ENCODE results near the gene PPP1R9A.

PPP1R9A gene

DNA sequence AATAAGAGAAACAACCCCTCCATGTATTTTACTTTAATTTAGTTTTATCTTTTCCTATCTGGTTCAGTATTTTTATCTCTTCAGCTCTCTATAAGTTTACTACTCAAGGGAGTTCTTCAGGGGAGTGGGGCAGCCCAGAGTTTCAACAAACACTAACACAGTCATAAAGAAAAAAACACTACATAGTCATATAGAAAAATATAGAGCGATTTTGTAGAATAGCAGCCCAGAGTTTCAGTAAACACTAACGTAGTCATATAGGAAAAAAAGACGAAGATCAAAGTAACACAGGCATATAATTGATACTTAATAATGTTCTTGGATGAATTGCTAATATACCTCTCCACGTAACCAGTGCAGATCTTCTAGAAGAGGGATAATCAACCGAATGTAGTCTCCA lies 362.2 kb downstream of the PPP1R9A start:
- no peak for DNase-seq

DNA sequence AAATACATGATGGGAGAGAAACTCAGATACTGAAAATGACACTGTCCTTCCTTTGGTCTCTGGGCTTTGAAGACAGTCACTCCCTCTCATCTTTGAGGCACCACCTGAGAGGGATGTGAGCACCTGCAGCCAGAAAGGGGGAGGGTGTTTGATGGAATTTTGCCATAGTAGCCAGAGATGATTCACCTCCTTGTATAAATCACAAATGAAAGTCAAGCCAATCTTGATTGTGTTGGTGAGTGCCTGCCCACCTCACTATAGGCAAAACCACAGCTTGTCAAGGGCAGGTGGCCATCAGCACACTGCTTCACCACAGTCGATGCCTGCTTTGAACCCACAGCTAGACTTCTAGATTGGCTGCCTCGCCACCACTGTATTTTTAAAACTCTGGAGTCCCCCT lies 368.7 kb downstream of the PPP1R9A start:
- no peak for DNase-seq

DNA sequence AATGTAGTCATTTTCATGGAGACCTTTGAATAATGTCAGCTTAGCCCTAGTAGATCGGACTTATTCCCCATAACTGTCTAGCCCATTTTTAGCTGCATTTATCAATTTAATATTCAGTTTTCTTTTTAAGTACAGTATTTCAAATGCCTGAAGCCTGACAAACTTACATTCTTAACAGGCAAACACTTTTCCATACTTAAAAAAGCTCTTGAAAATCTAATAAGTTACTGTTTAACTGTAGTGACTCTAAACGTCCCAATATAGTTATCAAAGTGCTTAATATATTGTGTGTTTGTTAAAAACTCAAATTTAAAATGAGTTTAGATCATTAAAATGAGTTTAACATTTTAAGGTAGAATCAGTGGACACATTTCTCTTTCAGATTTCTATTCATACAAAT lies 372.0 kb downstream of the PPP1R9A start:
- no peak for DNase-seq

DNA sequence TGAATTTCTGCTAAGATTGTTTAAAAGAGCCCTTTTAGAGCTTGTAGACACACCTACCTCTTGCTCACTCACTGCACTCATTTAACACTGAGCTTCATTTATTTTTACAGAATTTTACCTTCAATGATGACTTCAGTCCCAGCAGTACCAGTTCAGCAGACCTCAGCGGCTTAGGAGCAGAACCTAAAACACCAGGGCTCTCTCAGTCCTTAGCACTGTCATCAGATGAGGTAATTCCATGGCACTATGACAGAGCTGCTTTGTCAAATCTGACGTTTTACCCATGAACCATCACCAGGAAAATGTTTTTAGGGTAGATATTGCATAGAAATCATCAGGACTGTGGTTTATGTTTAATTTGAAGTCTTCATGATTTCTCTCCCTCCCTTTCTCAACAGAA lies 378.7 kb downstream of the PPP1R9A start:
- no peak for DNase-seq

DNA sequence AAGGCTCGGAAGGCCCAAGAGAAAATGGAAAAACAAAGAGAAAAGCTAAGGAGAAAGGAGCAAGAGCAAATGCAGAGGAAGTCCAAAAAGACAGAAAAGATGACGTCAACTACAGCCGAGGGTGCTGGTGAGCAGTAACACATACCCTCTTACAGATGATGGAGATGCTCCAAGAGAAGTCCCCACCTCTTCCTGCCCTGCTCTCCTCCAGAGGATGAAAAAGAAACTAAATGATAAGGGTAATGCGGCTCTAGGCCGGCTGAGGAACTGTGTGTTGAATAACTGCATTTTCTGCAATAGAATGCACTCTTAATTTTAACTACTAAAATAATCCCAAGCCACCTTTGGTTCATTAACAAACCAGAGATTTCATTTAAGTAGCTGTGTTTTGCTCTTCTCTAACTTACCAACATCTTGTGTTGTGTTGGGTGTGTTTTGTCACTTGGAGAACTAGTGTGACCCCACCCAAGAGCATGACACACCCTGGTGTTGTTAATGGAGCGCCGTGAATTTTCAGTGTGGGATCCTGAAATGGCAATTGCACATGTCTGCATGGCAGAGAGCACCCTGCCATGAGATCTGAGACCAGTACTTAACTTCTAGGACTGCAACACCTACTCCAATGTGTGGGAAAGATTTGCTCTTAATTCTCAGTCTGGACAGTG lies 382.9 kb downstream of the PPP1R9A start:
- no peak for DNase-seq

DNA sequence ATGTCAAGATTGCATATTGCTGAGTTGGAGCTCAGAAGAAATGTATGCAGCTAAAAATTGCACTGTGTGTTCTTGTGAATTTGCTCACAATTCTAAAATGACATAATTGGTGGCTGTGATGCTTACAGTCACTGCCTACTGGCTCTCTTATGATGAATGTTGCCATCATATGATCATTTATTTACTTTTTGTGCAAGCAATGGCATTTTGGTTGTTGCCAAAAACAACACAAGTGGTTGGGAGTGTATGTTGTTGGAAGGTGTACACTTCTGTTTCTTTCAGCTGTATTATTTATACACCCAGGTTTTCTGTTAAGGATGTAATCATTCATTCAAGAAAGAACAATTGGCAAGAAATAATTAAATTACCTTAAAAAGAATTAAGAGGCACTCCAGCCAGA lies 388.0 kb downstream of the PPP1R9A start:
- no peak for DNase-seq

DNA sequence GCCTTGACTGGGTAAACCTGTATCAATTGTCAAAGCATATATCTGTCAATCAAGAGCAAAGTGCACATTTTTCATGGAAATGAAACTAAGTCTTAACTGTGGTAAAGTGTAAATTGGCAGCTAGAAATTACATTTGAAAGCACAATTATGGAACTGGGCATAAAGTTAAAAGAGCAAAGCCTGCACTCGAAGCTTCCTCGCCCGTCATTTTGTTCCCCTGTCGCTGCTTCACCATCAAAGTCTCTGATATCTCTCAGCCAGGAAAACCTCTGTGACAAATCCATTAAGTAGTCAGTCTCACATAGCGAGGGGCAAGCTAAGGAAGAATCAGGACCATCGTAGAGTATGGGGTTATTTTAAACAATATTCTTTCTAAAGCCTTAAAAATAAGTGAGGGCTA lies 389.1 kb downstream of the PPP1R9A start:
- no peak for DNase-seq

DNA sequence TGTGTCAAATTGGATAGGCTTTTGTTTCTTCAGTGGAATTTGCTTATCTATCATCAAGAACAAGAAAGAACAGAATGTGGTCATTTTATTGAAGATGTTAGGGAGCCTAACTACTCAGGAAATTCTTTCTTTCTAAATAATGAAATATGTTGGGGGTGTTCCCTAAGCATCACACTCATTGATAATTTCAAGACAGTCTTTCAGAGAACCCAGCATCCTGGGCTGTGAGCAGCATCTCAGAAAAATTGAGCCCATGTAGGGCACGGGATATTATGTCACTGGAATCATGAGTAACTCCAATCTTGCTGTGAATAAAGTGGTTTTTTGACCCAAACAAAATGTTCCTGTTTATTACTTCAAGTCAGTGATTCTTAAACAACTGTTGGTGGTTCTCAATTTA lies 389.6 kb downstream of the PPP1R9A start:
- no peak for DNase-seq

DNA sequence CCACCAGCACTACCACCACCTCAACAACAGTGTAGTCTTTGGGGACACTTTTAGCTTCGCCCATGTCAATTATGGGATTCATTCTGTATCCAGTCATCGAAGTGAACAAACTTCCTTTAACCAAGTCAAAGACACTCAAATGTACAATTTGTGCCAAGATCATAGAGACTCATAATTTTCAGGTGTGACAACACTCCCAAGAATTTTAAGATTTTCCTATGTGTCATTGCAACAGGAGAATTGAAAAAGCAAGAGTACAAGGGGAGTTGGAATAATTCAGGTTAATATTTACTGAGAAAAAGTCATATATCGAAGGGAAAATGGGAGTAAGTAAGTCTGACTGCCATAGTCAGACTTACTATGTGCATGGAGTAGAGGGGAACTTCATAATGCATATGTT lies 390.7 kb downstream of the PPP1R9A start:
- no peak for DNase-seq

DNA sequence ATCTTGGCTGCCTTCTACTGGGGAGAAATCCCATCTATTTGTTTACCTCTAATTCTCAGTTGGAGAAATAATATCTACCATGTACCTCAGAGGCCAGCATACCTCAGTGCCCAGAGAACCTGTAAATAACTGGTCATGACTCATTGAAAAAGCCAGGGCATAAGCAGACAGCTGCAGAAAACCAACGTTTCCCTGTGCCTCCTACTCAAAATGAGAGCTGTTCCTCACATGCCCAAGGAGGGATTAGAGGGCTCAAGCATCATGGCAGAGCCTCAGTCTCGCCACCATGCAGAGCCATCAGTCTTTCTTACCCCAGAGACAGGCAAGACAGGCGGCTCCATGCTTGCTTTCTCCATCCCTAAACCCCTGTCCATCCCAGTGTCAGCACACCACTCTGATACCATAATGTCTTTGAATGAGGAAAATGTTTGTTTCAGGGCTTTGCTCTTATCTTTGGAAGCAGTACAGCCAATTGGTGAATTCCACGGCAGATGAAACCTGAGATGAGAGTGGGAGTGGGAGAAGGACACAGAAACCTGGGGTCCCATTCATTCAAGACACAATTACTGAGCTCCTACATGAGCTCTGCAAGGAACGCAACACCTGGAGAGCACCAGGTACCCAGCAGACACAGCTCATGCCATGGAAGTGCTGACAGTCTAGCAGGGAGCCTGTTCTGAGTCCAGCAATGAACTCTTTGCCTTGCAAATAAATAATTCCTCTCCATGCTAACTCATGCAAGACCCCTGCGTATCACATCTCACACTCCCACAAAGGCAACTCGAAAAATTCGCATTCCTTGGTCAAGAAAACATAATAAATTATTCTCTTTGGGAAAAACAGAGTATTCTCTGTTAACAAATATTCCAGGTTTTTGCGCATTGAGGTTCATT lies 395.9 kb downstream of the PPP1R9A start:
- no peak for DNase-seq

DNA sequence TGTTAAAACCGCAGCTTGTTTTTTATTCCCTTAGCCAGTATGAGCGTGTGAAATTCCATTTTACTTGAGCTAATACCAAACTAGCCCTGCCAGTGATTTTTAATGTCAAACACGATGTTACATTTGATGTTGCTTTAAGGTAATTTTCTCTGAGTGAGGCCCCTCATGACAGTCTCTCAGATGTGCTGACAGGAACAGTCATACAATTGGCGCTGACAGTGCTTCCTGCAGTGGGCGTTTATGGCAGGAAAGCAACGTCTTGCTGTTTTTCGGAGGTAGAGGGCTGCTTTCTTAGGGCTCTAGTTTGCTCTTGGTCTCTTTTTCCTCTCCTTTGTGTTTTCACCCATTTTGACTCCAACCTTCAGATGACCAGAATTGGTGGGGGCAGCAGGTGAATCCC lies 397.6 kb downstream of the PPP1R9A start:
- DNase-seq, result no peak

DNA sequence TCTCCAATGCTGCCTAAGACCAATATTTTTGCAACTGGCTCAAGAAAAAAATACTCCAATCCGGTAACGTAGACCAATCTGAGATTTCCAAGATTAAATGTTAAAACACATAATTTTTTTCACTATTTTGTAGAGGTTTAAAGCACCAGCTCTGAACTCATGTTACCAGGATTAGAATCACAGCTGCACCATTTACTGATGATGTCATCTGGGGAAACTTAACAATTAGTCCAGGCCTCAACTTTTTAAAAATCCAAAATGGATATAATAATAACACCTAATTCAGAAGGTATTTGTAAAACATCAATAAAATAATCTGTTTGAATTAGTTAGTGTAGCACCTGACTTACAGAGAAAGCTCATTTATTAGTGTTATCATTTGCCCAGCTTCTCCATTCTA lies 402.6 kb downstream of the PPP1R9A start:
- no peak for DNase-seq

DNA sequence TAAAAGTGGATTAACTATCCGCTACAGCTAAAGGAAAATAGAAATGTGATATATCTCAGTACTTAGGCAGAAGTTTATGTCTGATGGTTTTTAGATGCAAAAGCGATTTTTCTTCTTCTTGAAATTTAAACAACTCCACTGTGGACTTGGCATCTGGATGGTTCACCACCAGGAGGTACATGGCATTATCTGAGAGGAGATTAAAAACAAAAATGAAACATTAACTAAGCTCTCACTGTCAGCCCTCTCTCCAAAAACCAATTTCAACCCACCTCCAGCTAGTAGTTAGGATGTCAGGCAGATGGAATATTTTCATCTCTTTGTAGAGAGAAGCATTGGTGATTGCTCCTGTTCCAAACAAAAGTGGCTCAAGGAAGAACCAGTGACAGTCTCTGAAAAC lies 404.0 kb downstream of the PPP1R9A start:
- no peak for DNase-seq

DNA sequence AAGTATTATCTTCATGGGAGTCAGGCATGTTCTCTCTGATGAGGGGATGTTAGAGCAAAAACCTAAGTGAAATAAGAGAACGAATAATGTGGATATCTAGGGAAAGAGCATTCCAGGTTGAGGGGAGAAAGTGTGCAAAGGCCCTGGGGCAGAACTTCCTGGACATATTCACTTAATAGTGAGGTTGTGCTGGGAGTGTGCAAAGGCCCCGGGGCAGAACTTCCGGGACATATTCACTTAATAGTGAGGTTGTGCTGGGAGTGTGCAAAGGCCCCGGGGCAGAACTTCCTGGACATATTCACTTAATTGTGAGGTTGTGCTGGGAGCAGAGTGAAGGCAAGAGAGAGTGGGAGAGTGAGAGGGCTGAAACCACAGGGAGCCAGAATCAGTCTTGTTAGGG lies 405.2 kb downstream of the PPP1R9A start:
- no peak for DNase-seq

DNA sequence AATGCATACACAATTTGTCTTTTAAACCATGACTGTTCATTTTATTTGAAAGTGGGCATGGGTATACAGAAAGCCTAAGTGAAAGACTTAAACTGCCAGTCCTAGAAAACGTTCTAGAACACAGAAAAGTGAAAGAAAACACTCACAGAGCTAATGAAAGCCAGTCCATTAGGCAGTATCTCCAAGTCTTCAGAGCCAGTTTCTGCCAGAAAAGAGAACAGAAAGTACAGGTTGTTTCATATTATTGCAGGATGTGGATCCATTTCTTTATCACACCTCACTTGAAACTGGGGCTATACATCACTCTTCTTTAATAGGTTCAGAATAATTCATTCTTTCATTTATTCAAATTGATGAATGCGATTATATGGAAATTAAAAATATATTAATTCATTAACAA lies 409.2 kb downstream of the PPP1R9A start:
- DNase-seq, result no peak

DNA sequence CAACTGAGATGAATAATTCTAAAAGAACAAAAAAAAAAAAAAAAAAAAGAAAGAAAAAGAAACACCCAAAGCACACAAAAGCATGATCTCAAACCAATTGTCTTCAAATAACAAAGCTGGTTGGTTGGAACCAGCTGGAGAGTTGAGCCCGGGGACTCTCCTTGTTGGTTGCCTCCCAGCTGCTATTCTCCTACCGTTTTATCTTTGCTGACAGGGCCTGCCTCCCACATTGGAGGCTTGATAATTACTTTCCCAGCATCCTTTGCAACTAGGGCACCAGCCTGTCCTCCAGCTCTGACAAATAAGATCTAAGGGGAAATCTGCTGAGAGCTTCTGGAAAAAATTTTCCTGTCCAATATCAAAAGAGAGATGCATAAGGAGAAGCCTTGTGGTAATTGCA lies 410.2 kb downstream of the PPP1R9A start:
- peak; percentile 52 for DNase-seq

DNA sequence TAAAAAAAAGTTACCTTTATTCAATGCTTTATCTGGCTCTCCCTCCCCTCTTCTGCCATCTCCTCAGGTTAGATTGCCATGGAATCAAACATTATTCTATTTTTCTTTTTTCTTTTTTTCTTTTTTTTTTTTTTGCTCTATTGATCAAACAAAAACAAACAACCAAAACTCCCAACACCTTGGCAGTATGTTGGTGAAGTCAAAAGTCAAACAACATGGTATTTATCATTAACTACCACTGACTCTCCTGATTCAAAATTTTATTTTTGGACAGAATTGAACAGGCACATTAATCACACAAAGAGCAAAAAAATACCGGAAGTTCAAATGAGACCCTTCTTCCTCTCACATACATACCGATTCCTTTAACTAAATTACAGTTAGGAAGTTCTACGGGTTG lies 410.6 kb downstream of the PPP1R9A start:
- no peak for DNase-seq

DNA sequence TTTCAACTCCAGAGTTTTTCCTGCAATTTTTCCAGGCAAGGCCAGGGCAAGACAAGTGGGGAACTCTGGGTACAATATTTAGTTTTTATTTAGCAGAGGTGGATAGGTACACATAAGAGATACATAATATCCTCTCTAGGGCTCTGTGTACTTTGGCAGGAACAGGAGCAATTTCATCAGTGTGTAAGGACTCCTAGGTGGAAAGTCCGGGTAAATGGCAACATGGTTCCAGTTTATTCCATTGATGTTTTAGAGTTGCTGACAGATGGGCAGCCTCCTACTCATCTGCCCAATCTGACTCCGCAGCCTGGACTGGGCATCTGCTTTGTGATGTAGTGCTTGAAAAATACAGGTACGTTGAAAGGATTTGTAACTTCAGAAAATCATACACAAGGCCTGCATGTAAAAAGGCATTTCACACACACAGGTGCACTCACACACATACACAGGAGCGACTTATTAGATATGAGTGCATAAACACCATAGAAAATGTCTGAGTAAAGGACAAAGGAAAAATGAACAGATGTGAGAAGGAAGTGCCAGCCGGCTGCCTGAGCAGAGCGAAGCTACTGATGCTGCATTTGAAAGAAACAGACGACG lies 411.2 kb downstream of the PPP1R9A start:
- DNase-seq, result peak; percentile 96

DNA sequence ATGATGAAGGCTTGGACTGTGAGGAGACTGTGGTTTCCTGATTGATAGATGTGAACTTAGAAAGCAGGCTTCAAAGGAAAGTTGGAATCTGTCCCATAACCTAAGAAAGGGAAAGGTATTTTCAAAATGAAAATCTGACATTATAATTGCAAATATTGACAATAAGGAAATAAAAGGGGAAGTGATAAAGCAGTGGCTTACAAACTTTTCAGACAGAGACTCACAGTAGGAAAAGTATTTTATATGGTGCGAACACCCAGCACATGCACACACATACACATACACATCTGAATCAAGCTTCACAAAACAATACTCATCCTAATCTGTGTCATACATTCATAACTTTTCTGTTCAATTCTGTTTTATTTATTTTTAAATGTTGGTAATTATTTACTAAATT lies 412.2 kb downstream of the PPP1R9A start:
- no peak for DNase-seq

DNA sequence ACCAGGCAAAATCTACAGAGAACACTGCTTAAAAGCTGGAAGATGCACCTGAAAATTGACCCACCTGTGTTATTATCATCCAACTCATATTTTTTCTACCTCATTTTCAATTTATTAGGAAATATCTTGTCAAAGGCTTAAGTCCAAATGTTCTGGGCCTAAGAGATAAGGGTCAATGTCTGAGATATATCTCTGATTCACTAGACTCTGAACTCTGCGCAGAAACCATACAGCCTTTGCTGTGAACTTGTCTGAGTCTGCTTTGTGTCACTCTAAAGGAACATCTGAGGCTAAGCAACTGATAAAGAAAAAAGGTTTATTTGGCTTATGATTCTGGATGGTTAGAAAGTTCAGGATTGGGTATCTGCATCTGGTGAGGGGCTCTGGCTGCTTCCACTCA lies 413.3 kb downstream of the PPP1R9A start:
- no peak for DNase-seq

DNA sequence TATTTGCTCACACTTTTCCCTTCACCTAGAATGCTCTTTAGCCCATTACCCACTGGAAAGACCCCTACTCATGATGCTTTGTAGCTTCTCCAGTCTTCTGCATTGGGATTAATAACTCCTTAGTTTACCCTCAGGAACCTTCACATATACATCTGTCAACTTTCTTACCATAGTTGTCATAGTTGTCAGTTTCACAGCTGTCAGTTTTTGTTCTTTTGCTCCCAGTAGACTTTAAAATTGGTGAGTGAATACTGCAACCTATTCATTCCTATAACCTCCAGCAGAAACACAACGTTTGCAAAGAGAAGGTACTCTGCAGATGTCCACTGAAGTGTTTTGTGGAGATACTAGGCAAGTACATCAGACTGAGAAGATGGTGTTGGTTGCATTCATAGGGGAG lies 414.3 kb downstream of the PPP1R9A start:
- DNase-seq, result no peak

DNA sequence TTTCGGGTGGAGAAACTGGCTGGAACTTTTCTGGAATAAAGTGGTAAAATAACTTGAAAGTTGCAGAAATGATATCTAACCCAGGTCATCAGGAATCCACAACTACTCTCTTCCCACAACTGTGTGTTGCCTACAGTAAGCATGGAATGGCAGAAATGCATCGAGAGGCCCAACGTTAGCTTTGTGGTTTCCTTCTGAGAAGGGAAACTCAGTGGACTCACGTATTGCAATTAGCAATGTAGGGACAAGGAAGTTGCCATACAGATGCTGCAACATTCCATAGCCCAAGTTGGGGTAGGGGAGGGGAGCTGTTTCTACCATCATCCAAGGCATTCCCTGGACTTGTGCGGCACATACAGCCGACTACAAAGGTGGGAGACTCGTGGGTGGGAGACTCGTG lies 415.0 kb downstream of the PPP1R9A start:
- DNase-seq, result no peak

DNA sequence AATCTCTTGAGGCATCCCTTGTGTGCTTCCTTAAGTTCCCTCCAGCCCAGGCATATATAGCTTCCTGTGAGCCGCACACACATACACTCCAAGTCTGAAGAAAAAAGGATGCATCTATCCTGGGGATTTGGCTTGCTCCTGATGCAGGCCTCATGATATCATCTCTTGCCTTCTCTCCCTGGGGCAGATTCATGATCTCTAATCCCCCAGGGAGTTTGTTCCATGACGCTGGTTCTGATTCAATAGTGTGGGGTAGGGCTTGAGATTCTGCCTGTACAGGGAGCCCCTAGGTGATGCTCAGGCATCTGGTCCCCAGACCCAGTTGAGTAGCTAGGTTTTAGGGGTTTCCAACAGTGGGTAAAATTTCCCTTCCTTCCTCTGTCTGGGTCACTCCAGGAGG lies 415.5 kb downstream of the PPP1R9A start:
- DNase-seq, result no peak

DNA sequence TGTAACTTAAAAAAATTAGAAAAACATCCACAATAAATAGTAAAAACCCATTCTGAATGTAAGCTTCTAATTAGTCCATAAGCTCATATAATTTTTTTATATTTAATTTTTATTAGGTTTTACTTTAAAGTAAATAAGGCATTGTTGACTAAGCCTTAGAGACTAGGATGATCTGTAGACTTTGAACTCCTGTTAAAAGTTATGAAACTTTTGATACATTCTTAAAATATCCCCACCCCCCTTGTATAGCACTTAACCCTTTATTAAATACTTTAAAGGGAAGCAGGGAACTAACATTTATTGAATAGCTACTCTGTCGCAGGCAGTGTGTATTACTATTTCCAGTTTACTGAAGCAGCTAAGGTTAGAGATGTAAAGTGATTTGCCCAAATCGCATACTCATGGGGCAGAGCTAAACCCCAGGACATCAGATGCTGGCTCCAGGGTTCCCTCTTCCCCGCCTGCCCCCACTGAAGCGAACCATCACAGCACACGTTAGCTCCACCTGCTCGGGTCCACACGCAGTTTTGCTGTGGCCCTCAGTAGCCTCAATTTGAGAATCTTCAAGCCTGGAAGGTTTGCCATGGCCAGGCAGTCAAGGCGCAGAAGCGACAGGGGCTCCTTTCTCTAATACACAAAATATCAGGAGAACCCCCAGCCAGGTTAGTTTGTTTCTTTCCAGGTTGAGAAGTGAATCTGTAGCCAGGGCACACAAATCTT lies 416.2 kb downstream of the PPP1R9A start:
- no peak for DNase-seq
